ENCODE data around the gene KLHL36.
"Not testable (repeated sequence)": the region's sequence is repeated elsewhere in the genome, so short reads cannot be mapped to it uniquely, and the experiment has no call there.

Gene KLHL36

GRCh38 chr16:84680165-84680842, 32.0 kb downstream of the KLHL36 start:
- Histone ChIP-seq H3K9ac (ENCODE audit: low read depth in 1 of 2, low read length in 2 of 2) (no peak overlapping the region), H3K9me3 (ENCODE audit: control insufficient read depth in 2 of 2, low read length in 2 of 2) (no peaks in the 10 kb centered on the region), H3K4me1 (ENCODE audit: control insufficient read depth in 2 of 2, insufficient read depth in 2 of 2, low read length in 2 of 2) (no peaks in the 10 kb centered on the region), H3K27me3 (ENCODE audit: control insufficient read depth in 2 of 2, insufficient read depth in 2 of 2, low read length in 2 of 2) (no peaks in the 10 kb centered on the region), H3K4me3 (ENCODE audit: low read length in 2 of 2) (no peak overlapping the region), H3K27ac (ENCODE audit: low read depth in 2 of 2, low read length in 2 of 2) (no peak overlapping the region), H3K36me3 (ENCODE audit: control insufficient read depth in 2 of 2, insufficient read depth in 2 of 2, low read length in 2 of 2) (no peaks in the 10 kb centered on the region)

GRCh38 chr16:84680843-84681629, 32.7 kb downstream of the KLHL36 start:
- Histone ChIP-seq H3K27me3 (ENCODE audit: control insufficient read depth in 2 of 2, insufficient read depth in 2 of 2, low read length in 2 of 2) (no peaks in the 10 kb centered on the region), H3K9ac (ENCODE audit: low read depth in 1 of 2, low read length in 2 of 2) (no peak overlapping the region), H3K27ac (ENCODE audit: low read depth in 2 of 2, low read length in 2 of 2) (no peak overlapping the region), H3K4me3 (ENCODE audit: low read length in 2 of 2) (no peak overlapping the region), H3K36me3 (ENCODE audit: control insufficient read depth in 2 of 2, insufficient read depth in 2 of 2, low read length in 2 of 2) (no peaks in the 10 kb centered on the region), H3K9me3 (ENCODE audit: control insufficient read depth in 2 of 2, low read length in 2 of 2) (no peaks in the 10 kb centered on the region), H3K4me1 (ENCODE audit: control insufficient read depth in 2 of 2, insufficient read depth in 2 of 2, low read length in 2 of 2) (no peaks in the 10 kb centered on the region)

GRCh38 chr16:84683691-84684591, 35.6 kb downstream of the KLHL36 start:
- Histone ChIP-seq H3K4me3 (ENCODE audit: low read length in 2 of 2) (no peak overlapping the region), H3K27ac (ENCODE audit: low read depth in 2 of 2, low read length in 2 of 2) (no peak overlapping the region), H3K4me1 (ENCODE audit: control insufficient read depth in 2 of 2, insufficient read depth in 2 of 2, low read length in 2 of 2) (no peaks in the 10 kb centered on the region), H3K9ac (ENCODE audit: low read depth in 1 of 2, low read length in 2 of 2) (no peak overlapping the region), H3K36me3 (ENCODE audit: control insufficient read depth in 2 of 2, insufficient read depth in 2 of 2, low read length in 2 of 2) (no peaks in the 10 kb centered on the region), H3K27me3 (ENCODE audit: control insufficient read depth in 2 of 2, insufficient read depth in 2 of 2, low read length in 2 of 2) (no peaks in the 10 kb centered on the region), H3K9me3 (ENCODE audit: control insufficient read depth in 2 of 2, low read length in 2 of 2) (no peaks in the 10 kb centered on the region)

- Histone ChIP-seq H3K4me1 (ENCODE audit: control insufficient read depth in 2 of 2, insufficient read depth in 2 of 2, low read length in 2 of 2) (no peaks in the 10 kb centered on the region), H3K27me3 (ENCODE audit: control insufficient read depth in 2 of 2, insufficient read depth in 2 of 2, low read length in 2 of 2) (no peaks in the 10 kb centered on the region), H3K4me3 (ENCODE audit: low read length in 2 of 2) (no peak overlapping the region), H3K9me3 (ENCODE audit: control insufficient read depth in 2 of 2, low read length in 2 of 2) (no peaks in the 10 kb centered on the region), H3K36me3 (ENCODE audit: control insufficient read depth in 2 of 2, insufficient read depth in 2 of 2, low read length in 2 of 2) (no peaks in the 10 kb centered on the region), H3K9ac (ENCODE audit: low read depth in 1 of 2, low read length in 2 of 2) (no peak overlapping the region), H3K27ac (ENCODE audit: low read depth in 2 of 2, low read length in 2 of 2) (no peak overlapping the region)
Observed at GRCh38 chr16:84684592-84684965, 36.3 kb downstream of the KLHL36 start.

GRCh38 chr16:84685210-84685609, 36.9 kb downstream of the KLHL36 start:
- Histone ChIP-seq H3K27ac (ENCODE audit: low read depth in 2 of 2, low read length in 2 of 2) (no peak overlapping the region), H3K4me3 (ENCODE audit: low read length in 2 of 2) (no peak overlapping the region), H3K36me3 (ENCODE audit: control insufficient read depth in 2 of 2, insufficient read depth in 2 of 2, low read length in 2 of 2) (no peaks in the 10 kb centered on the region), H3K27me3 (ENCODE audit: control insufficient read depth in 2 of 2, insufficient read depth in 2 of 2, low read length in 2 of 2) (no peaks in the 10 kb centered on the region), H3K4me1 (ENCODE audit: control insufficient read depth in 2 of 2, insufficient read depth in 2 of 2, low read length in 2 of 2) (no peaks in the 10 kb centered on the region), H3K9me3 (ENCODE audit: control insufficient read depth in 2 of 2, low read length in 2 of 2) (no peaks in the 10 kb centered on the region), H3K9ac (ENCODE audit: low read depth in 1 of 2, low read length in 2 of 2) (no peak overlapping the region)

DNA sequence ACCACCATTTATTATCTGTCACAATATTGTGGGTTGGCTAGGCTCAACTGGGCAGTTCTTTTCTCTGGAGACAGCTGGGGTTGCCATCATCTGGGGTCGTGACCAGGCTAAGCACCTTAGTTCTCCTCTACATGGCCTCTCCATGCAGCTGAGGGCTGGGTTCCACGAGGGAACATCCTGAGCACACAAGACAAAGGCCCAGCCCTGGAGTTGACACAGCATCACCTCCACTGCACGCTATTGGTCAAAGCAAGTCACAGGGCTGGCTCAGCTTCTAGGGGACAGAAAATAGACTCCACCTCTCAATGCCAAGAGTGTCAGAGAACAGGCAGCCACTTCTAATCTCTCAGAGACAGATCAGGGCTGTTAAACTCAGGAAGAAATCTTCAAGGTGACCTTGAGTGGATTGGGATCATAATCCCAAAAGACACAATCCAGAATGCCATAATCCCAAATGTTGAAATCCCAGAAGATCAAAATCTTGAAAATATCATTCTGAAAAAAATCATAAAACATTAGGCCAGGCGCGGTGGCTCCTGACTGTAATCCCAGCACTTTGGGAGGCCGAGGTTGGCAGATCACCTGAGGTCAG, 38.5 kb downstream of the KLHL36 start:
- Histone ChIP-seq H3K4me3 (ENCODE audit: low read length in 2 of 2) (no peak overlapping the region), H3K36me3 (ENCODE audit: control insufficient read depth in 2 of 2, insufficient read depth in 2 of 2, low read length in 2 of 2) (no peaks in the 10 kb centered on the region), H3K4me1 (ENCODE audit: control insufficient read depth in 2 of 2, insufficient read depth in 2 of 2, low read length in 2 of 2) (no peaks in the 10 kb centered on the region), H3K27me3 (ENCODE audit: control insufficient read depth in 2 of 2, insufficient read depth in 2 of 2, low read length in 2 of 2) (no peaks in the 10 kb centered on the region), H3K9ac (ENCODE audit: low read depth in 1 of 2, low read length in 2 of 2) (no peak overlapping the region), H3K27ac (ENCODE audit: low read depth in 2 of 2, low read length in 2 of 2) (no peak overlapping the region), H3K9me3 (ENCODE audit: control insufficient read depth in 2 of 2, low read length in 2 of 2) (no peaks in the 10 kb centered on the region)

GRCh38 chr16:84687715-84688114, 39.4 kb downstream of the KLHL36 start:
- Histone ChIP-seq H3K9ac (ENCODE audit: low read depth in 1 of 2, low read length in 2 of 2) (no peak overlapping the region), H3K36me3 (ENCODE audit: control insufficient read depth in 2 of 2, insufficient read depth in 2 of 2, low read length in 2 of 2) (no peaks in the 10 kb centered on the region), H3K9me3 (ENCODE audit: control insufficient read depth in 2 of 2, low read length in 2 of 2) (no peaks in the 10 kb centered on the region), H3K27me3 (ENCODE audit: control insufficient read depth in 2 of 2, insufficient read depth in 2 of 2, low read length in 2 of 2) (no peaks in the 10 kb centered on the region), H3K4me3 (ENCODE audit: low read length in 2 of 2) (no peak overlapping the region), H3K4me1 (ENCODE audit: control insufficient read depth in 2 of 2, insufficient read depth in 2 of 2, low read length in 2 of 2) (no peaks in the 10 kb centered on the region), H3K27ac (ENCODE audit: low read depth in 2 of 2, low read length in 2 of 2) (no peak overlapping the region)

DNA sequence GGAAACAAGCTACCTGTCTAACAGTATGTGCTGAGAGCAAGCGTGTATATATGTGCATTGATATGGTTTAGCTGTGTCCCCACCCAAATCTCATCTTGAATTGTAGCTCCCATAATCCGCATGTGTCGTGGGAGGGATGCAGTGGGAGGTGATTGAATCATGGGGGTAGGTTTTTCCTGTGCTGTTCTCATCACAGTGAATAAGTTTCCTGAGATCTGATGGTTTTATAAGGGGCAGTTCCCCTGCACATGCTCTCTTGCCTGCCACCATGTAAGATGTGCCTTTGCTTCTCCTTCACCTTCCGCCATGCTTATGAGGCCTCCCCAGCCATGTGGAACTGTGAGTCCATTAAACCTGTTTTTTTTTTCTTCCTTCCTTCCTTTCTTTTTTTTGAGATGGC, 39.9 kb downstream of the KLHL36 start:
- not testable (repeated sequence) for H3K9ac ChIP-seq (ENCODE audit: low read depth in 1 of 2, low read length in 2 of 2); H3K9me3 ChIP-seq (ENCODE audit: control insufficient read depth in 2 of 2, low read length in 2 of 2); H3K4me1 ChIP-seq (ENCODE audit: control insufficient read depth in 2 of 2, insufficient read depth in 2 of 2, low read length in 2 of 2); H3K36me3 ChIP-seq (ENCODE audit: control insufficient read depth in 2 of 2, insufficient read depth in 2 of 2, low read length in 2 of 2); H3K27ac ChIP-seq (ENCODE audit: low read depth in 2 of 2, low read length in 2 of 2); H3K27me3 ChIP-seq (ENCODE audit: control insufficient read depth in 2 of 2, insufficient read depth in 2 of 2, low read length in 2 of 2); H3K4me3 ChIP-seq (ENCODE audit: low read length in 2 of 2)

DNA sequence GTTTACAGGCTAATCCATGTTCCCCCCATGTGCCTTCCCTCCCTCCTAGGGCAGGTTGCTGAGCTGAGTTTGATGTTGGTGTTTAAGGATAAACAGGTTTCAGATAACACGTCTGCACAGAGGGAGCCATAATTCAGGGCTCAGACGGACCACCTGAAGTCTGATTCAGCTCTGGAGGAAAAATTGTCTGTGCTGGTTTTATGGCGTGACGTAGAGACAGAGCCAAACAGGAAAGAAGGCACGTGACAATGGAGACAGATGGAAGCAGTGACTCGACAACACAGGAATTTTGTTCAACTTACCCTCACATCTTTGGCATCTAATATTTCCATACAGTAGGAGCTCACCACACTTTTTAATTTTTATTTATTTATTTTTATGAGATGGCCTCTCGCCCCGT, 40.8 kb downstream of the KLHL36 start:
- no peaks in the 10 kb centered on the region for H3K9me3 ChIP-seq (ENCODE audit: control insufficient read depth in 2 of 2, low read length in 2 of 2)
- no peaks in the 10 kb centered on the region for H3K4me1 ChIP-seq (ENCODE audit: control insufficient read depth in 2 of 2, insufficient read depth in 2 of 2, low read length in 2 of 2)
- H3K36me3 ChIP-seq (ENCODE audit: control insufficient read depth in 2 of 2, insufficient read depth in 2 of 2, low read length in 2 of 2): no peaks in the 10 kb centered on the region
- no peaks in the 10 kb centered on the region for H3K27me3 ChIP-seq (ENCODE audit: control insufficient read depth in 2 of 2, insufficient read depth in 2 of 2, low read length in 2 of 2)
- H3K27ac ChIP-seq (ENCODE audit: low read depth in 2 of 2, low read length in 2 of 2): no peak overlapping the region
- no peak overlapping the region for H3K9ac ChIP-seq (ENCODE audit: low read depth in 1 of 2, low read length in 2 of 2)
- no peak overlapping the region for H3K4me3 ChIP-seq (ENCODE audit: low read length in 2 of 2)

Measured in mucosa of rectum (tissue), 2 donors.